HG03095 (cell line): Measurements from ENCODE around the gene NPVF.

Experiments
- ATAC-seq: cut with Tn5 transposase; IDR thresholded peaks from one replicate; pipeline ENCODE4 v1.9.1; 2021; ENCODE audit warnings: moderate library complexity; ENCODE audit not compliant: unreplicated experiment

The NPVF gene, protein sequence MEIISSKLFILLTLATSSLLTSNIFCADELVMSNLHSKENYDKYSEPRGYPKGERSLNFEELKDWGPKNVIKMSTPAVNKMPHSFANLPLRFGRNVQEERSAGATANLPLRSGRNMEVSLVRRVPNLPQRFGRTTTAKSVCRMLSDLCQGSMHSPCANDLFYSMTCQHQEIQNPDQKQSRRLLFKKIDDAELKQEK

DNA sequence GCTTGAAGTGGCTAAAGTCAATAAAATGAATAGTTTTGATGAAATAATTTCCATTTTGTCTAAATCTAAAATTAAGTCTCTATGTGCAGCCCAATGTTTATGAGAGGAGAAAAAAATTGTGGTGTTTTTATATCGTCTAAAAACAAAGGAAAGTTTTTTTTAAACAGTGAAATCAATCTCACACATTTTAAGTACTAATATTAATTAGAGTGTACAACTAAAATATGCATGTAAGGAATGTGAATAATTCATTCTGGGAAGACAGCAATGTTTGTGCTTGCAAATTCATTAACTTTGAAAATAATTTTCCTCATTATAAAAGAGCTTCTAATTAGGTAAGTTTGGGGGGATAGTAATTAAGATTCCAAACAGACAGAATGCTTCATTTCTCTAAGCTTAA lies at the start of gene NPVF:
Gene NPVF (minus strand): TSS at position 101 of the 400 bp plus-strand sequence. CDS start 47 bp downstream, at position 54.
- ATAC-seq: no peak

DNA sequence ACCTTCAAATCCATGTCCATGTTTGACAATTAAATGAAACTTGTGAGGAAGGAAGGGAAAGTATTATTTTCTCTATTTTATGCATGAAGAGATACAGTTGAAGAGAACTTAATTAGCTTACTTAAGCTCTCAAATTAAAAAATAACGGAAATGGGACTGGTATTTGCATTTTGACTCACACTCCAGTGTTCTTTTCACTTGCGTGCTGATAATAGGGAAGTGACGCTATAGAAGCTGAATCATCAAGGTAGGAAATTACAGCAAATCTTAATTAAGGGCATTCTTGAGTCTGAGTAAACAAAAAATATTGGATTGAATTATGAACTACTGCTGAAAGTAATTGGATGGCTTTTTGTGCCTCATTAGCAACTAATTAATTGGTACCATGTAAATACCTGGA lies 44.0 kb upstream of the NPVF start:
- no peak for ATAC-seq

DNA sequence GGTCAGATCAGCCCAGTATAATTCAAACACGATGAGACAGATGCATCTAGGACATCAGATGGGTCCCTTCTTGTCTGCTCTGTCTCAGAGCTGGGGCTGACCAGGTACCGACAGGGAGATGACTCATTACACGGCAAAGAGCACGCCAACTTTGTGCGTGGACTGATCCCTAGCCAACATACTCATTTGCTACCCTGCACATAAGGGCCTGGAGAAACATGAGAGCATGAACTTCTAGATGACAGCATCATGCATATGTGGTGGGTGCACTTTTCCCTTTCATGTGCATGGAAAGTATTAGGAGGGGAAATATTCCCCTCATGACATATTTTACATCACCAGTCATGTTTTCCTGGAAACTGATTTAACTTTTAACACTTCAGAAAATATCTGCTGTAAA lies 35.1 kb upstream of the NPVF start:
- ATAC-seq: no peak

DNA sequence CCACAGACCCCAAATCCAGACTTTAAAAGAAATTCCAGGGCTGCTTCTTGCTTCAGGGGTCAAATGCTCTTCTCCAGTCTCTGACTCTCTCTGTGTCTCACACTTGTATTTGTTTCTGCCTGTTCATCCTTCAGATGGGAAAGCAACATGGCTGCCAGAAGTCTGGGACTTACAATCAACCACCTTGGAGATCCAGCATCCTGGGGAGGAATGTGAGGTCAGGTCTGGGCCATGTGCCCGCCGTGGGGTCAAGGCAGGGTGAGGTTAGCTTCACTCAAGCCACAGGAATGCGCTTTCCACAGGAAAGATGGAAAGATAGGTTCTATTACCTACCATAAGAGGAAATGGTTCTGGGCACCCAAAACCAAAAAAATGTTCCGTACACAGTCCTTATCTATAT lies 34.3 kb upstream of the NPVF start:
- no peak for ATAC-seq

DNA sequence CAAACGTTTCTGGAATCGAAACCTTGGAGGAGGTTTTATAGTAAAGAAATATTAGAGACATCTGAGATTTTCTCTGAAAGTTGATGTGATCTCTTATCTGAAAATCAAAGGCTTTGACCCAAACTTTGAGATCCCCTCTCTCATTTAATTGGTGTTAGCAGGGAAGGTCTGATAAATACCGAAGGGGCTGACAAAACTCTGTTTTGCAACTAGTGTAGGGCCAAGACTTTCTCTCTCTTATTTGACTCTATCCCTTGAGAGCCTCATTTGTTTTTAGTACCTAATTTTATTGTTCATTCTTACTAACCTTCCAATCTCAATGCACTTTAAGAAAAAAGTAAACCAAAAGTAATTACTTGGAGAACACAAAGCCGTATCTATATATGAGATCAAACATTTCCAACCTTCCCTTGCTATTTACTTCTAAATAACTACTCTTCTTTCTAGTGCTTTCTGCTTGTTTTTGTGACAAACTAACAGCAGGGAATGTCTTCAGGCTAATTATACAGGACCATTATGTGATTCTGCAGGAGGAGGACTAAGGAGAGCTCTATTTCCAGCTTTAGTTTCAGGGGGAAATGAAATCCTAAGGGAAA lies 33.4 kb upstream of the NPVF start:
- ATAC-seq: no peak

DNA sequence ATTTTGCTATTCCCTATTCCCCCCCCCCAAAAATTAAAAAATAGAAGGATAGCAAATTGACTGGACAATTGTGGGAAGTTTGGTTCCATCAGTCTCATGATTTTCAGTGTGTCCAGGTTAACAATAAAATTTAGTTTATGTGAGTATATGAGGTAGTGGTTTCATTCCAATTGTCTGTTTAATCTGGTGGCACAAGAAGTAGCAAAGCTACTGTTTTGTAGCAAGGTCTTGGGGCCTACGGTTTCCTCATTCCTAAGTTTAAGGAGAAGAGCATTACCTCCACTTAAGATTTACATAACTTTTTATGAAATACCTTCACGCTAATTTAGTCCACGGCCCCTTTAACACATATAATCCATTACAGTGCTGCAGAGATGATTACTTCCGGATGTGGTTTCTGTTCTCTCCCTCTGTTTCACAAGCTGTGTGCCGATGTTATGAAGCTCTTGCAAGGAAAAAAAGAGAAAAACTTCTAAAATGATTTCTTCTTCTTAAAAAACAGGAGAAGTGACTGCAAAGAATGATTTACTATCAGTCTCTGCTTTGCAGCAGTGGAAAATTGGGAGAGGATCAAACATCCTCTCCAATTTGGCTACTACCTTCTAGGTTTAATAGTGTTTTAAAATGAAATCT lies 32.7 kb upstream of the NPVF start:
- no peak for ATAC-seq

DNA sequence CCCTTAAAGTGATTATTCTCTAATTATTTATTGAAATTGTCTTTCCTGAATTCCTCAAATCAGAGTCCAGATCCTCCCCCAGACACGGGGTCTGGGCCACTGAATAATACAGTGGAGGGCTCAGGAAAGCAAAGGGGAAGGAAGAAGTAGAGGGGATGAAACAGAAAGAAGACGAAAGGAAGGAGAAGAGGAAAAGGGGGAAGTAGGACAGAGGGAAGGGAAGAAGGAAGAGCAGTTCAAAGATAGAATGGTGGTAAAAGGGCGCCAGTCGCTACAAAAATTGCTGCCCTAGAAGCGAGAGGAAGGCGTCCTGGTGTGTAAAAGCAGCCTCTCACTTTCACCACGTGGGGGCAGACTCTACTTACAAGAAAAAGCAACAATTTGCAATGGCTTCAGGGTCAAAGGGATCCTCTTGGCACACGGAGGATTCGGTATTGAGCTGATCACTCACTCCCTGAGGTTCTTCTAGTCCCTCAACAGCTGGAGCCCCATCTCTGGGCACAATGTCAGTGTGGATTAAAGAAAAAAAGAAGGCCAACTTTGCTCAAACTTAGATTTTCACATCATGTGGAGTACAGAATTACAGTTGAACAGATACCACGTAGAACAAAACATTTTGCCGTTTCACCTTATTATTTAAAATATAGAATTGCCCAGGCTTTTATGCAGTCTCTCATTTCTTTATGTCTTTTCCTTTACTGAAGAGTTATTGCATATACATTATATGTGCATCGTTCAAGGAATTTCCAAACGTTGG lies 31.4 kb upstream of the NPVF start:
- ATAC-seq: no peak

DNA sequence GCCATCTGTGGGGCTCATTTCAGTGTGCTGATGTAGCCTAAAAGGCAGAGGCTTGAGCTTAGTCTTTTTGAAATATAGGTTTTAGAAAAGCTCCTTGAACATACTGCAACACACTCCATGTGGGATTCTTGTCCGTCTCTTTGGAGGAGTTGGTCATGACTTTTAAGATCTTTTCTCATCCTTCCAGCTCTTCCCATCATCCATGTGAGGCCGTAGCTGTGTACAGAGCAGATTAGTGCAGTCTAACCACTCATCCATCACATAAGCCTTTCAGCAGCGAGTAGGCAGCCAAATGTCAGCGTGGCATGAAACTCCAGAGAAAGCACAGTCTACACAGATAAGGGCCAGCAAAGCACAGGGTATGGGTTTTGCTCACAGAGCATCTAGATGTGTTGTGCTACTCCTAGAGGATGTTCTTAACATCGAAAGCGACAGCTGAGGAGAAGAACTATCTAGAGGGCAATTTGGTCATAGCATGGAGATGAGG lies 28.1 kb upstream of the NPVF start:
- no peak for ATAC-seq

DNA sequence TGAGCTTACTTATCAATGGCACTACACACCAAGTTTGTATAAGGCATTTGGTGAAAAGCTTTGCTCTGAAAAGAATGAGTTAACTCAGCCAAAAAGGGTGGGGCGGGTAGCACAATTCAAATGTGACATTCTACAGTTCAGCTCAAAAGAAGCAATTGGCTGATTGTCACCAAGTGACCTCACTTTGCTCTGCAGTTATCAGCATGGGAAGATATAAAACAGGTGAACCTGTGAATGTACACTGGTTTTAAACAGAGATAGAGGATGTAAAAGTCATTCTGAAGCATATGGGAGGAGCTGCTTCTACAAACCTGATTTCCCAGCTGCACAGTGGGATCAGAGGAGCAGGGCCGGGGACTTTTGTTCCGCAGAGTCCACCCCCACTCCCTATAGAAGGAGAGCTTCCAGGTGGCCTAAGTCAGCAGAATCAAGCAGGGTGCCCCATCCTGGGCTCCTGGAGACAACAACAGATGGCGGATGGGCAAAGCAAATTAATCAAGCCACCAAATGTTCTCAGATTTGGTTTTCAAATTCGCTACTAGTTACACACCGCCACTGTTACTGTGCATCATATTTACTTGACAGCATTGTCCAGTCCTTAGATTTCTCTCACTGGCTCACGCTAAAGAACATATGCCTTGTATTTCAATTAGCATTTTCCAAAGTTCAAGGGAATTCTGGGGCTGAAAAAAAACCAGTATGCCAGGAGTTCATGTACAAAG lies 27.5 kb upstream of the NPVF start:
- ATAC-seq: no peak

DNA sequence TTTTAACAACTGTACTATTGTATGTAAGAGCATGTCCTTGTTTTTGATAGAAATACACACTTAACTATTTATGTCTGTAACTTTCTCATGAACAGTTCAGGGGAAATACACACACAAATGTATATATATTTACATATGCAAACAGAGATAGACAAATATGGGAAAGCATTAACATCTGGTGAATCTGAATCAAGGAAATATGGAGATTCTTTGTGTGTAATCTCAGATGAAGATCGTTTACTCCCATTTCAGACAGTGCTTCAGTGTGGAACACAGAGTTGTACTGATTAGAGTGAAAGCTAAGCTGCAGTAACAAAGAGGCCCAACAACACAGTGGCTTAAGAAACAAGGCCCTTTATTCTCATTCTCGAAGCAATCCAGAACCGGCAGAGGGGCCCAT lies 26.3 kb upstream of the NPVF start:
- ATAC-seq: no peak

DNA sequence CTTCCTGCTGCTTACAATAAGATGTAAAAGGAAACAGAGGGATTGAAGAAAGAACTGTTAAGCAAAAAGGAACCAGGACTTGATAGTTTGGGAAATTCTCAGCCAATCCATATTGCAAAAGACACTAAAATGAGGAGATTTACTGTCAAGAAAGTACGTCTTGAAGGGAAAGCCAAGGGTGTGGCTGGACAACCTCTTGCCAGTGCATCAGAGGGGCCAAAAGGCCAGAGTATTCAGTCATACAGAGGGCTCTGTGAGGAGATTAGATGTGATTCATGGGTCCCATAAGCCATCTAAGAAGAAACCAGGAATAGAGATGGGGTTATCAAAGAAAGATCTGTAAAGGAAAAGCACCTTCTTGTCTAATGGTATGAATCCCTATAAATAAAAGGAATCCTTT lies 25.4 kb upstream of the NPVF start:
- no peak for ATAC-seq

DNA sequence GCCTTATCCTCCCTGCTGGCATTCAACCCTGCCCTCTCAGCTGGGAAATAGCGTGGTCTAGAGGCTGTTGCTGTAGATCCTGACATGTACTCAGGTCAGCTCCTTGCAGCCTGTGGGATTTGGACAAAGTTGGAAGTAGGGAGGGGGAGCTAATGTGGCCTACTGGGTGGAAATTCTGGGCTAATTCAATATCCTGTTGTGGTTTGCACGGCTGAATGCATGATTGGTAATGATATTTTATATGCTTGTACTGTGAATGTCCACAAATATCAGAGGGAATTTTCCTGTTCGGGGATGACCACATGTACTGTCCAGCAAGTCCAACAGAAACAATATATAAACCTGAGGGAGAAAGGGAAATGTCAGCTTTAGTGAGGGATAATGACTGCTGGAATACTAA lies 22.1 kb upstream of the NPVF start:
- no peak for ATAC-seq

DNA sequence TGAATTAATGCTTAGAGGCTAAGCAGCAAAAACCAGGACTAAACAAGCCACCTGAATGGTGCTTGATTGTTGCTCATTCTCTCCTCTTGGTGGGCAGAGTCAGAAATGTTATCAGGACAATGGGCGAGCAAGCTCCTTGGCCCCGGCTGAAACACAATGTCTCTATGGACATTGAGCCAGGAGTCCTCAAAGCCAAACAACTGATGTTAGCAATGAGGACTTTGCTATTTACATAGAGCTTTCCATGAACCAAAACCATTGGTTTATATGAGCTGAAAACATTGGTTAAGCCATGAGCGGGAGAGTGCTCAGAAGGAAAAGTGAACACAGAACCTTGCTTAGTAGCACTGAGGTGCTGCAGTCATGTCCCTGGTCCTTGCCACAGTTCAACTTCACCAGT lies 21.5 kb upstream of the NPVF start:
- no peak for ATAC-seq

DNA sequence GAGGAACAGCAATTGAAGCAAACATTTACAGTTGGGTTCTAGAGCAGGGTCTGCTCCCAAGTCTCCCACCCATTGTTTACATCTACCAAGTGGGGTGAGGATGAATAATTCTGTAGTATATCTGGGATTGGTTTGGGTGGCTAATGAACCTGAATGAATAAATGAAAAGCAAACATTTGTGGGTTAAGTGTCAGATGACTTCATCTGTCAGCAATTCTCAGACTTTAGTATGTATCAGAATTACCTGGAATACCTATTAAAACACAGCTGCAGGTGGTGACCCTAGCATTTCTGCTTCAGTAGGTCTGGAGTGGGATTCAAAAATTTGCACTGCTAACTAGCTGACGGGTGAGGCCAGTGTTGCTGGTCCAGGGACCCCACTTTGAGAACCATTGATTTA lies 18.0 kb upstream of the NPVF start:
- ATAC-seq: no peak

DNA sequence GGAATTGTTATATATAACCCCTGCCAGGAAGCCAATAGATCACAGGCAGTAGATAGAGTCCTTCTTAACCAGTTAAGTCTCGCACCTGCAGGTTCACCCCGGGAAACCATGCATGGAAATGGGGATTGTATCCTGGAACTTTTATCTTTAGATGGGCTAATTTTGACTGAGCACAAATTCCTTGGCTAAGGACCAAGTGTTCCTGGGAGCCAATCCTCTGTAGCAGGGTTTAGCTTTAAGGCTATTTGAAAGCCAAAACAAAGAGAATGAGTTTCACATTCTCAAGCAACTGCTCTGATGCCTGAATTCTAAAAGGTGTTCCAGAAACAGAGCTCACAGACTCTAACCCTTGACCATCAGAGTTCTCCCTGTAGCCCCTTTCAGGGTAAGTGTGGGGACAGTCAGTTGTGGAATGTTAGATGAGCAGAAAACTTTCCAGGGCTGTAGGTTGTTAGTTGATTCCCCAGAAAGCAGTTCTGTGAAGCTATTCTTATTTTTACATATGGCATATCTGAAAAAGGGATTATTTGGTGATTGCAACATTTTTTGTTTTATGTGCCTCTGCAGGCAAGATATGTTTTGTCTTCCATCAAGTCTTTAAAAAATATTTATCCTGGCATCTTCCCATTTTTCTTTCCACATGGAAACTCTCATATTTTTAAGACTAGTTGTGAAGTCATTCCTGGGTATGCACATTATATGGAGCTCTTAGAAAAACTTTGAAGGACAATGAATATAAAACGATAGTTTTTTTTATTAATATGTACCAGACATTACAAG lies 16.2 kb upstream of the NPVF start:
- ATAC-seq: no peak

DNA sequence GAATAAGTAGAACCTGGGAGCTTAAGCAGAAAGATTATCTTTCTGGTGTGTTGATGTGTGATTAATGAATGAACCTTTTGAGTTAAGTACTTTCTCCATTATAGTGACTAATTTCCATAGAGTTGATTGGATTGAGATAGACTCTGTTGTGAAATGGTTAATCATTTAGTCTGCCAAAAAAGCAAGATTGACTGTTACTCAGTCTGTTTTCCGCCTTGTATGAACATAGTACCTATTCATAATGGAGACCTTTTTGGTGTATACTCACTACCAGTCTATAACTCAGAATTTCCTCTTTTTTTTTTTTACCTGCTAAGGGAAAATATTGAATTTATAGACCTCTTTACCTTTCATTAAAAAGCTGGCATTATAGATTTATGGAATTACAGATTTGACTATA lies 14.4 kb upstream of the NPVF start:
- no peak for ATAC-seq

DNA sequence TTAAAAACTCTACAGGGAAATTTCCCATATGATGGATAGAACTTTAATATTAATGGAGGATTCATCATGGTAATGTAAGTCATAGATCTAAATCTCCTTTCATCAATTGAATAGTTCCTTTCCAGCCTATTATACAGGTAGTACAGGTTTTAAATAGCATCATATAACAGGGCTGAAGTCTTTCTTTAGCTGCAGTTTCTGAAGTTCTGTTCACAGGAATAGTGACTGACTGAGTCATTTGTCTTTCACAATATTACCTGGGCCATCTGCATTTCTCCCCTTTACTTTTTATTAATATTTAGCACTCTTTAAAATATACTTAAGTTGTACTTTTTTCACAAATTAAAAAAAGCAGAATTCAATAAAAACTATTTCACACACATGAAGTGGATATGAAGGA lies 12.6 kb upstream of the NPVF start:
- no peak for ATAC-seq

DNA sequence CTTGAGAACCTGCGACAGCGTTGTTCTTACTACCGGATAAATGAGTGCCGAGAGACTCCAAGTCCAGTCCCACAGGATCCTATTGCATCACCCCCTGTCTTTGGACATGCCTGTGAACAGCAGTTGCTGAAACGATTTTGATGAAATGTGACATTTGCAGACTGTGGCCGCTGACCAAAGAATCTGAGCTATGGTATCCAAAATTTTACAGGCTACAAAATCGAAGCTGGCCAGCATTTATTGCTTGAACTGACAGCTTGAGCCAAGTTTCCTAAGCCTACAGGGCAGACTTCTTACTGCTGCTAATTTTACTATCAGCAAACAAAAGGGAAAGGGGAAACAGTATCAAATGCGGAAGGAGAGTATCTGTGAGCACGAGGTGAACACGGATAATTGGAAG lies 12.1 kb upstream of the NPVF start:
- ATAC-seq: no peak

DNA sequence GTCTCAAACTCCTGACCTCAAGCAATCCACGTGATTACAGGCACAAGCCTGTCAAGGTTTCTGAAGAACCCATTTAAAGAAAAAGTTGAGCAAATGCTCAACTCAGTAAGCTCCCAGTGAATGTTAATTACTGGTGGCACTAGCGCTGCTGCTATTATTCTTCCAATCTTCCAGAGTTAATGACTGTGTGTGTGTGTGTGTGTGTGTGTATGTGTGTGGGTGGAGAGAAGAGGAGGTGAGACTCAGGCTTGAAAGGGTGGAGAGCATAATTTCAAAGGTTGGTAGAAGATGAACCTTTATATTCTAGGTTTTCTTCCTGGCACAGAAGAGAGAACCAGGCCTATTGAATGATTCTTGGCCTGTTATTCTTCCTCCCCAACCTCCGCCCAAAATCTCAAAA lies 11.6 kb upstream of the NPVF start:
- ATAC-seq: no peak

DNA sequence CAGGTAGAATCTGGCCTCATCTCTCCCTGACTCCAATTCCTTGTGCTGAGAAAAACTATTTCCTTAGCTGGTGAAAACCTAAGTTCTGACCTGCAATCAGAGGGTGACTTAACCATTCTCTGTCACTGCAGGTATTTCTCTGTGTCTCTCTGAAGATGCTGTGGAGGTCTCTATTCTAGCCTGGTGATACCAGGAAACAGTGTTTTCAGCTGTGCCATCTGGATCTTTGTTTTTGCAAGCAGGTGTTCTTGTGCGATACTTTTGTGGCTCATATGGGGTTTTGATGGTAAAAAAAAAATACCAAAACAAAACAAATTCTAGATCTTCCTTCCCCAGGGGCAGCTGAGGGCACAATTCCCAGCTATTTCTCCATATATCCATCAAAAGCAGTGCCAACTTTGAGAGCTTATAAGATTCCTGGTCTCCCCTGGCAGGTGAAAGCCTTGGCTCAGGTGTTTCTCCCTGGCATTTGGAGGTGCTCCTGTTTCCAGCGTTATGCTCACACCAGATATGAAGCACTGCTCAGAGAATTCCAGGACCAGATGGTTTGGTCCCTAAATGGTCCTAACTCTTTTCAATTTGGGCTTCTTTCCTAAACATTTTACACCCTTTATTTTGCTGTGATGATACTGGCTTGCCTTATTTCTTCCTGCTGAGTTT lies 9.9 kb upstream of the NPVF start:
- ATAC-seq: no peak
